Mammary epithelial cell (primary cell): ENCODE measurements around the gene SULT2B1.

Experiments used
- CTCF ChIP-seq, 2 donors: IDR thresholded peaks in 1 of 2; conservative IDR thresholded peaks in 1 of 2; 2 replicates each; pipeline ENCODE4 v1.5.1; 2011 to 2012; ENCODE audit warnings: inconsistent platforms in 2 of 2, low read length in 2 of 2, mild to moderate bottlenecking in 2 of 2, control low read depth in 1 of 2, low read depth in 1 of 2; ENCODE audit not compliant: insufficient read depth in 1 of 2; ENCODE audit errors: extremely low read depth in 1 of 2
- EZH2 ChIP-seq: IDR thresholded peaks from 2 replicates; pipeline ENCODE4 v1.6.1; 2012; ENCODE audit warnings: low read length, inconsistent platforms, borderline replicate concordance

GRCh38 chr19:48629599-48630295 lies 77.8 kb downstream of the SULT2B1 start:
- no peak for TF ChIP-seq CTCF (conservative IDR thresholded peaks at IDR 0.05 in 1 of 2, IDR thresholded peaks at IDR 0.05 in 1 of 2; ENCODE audit: extremely low read depth in 1 of 2, insufficient read depth in 1 of 2, low read depth in 1 of 2, low read length in 2 of 2)
- no peak for TF ChIP-seq EZH2
